D341Med (cell line): ENCODE results near the gene CACNA2D2.

Source experiments
- DNase-seq: peaks from one replicate; pipeline ENCODE4 v3.0.0; 2012; ENCODE audit warnings: low spot score

Gene CACNA2D2

DNA sequence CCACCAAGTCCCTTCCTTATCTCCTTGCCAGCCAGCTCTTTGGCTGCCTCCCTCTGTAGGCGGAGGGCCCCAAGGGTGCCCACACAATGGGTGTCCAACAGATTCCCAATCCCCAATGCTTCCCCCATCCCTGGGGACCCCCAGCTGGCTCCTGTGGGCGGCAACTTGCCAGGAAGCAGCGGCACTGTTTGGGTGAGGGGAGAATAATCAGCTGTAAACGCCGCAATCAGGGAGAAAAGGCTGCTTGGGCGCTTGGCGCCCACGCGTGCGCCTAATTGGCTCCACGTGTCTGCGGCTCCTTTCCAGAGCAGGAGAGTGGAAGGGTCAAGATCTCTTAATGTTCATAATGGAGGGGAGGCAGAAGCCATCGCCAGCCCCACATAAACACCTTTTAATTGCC, 76.2 kb downstream of the CACNA2D2 start:
- no peak for DNase-seq

DNA sequence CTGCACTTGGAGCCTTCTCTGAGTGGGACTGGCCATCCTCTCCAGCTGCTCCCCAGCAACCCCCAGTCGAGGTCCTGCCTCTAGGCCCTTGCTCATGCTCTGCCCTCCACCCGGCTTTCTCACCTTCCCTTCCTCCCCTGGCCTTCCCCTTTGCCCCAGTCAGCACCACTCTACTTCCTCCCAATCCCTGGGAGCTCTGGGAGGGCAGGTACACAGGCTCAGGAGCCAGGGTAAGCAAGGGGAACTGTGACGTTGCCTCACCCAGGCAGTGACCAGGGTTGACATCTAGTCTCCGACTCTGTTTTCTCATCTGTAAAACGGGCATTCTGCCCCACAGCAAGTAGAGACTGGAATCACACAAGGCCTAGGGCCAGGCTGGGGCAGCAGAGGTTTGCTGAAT, 77.5 kb downstream of the CACNA2D2 start:
- no peak for DNase-seq

DNA sequence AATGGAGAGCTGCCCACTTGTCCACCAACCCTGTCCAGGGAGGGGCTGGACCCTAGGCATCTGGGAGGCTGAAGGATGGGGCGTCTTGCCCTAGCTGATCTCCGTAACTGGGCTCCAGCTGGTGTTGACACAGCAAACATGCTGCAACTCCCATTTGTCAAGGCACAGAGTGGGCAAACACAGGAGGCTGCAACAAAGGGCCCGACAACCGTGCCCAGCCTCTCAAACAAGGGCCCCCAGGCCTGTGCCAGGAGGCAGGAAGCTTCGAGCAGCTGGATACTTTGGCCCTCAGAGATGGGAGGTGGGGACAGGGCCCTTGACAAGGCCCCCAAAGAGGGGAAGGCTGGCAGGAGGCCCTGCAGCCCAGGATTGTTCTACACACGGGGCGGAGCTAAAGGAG, 79.9 kb downstream of the CACNA2D2 start:
- no peak for DNase-seq

DNA sequence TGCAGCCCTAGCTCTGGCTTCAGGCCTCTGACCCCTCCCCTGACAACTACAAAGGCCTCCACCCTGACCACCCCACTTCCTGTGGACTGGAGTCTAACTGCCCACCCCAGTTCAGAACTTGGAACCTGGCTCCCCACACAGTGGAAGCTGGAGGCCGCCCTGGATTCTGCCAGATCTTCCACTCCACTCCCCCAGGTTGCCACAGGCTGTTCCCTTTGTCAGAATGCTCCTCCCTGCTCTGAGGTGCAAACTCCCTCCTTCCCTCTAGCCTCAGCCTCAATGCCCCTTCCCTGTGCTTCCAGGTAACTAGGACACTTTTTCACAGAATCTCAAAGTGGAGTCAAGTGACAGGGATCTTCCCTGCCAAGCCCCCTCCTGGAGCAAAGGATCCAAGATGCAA, 81.3 kb downstream of the CACNA2D2 start:
- no peak for DNase-seq

DNA sequence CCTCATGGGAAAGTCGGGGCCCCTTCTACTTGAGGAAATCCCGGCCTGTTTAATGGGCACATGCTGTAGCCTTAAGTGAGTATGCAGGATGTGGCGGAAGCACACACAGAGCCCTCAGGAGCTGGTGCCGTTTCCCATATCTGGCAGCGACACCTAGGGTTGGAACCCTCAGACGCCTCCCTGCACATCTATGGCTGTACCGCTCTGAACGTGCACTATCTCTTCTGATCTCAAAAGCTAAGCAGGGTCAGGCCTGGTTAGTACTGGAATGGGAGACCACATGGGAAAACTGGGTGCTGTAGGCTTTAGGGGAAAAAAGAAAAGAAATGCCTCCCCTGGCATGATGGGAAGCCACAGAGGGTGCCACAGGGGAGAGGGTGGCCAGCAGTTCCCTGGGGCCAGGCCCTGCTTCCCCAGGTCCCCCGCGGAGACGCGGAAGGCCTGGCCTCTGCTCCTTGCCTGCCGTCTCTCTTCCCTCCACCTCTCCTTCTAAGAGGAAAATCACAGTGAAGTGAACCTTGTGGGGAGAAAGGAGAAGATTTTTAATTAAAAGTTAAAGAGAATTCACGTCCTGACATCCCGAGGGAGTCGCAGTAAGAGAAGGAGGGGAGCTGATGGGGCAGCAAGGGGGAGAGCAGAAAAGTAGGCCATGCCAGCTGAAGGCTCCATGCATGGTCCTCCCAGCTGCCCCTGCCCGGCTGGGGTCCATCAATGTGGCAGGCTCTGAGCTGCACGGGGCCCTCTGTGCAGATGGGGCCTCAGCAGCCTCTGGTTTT, 83.7 kb downstream of the CACNA2D2 start:
- DNase-seq: no peak

DNA sequence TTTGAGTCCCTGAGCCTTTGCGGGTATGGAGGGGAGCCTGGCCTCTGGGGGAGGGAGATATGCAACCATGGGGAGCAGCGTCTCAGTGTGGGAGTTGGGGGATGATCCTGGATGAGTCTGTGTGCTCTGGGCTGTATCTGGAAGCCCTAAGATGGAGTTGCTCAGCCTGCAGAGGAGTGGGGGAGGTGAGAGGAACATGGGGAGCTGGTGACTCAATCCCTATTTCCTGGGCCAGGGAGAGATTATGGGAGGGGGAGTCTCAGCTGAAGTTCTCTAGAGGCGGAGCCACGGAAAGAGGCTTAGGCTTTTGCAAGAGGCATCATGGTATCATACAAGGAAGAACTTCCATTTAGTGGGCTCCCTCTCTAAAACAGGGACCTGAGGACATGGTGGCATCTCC, 84.6 kb downstream of the CACNA2D2 start:
- DNase-seq: no peak

DNA sequence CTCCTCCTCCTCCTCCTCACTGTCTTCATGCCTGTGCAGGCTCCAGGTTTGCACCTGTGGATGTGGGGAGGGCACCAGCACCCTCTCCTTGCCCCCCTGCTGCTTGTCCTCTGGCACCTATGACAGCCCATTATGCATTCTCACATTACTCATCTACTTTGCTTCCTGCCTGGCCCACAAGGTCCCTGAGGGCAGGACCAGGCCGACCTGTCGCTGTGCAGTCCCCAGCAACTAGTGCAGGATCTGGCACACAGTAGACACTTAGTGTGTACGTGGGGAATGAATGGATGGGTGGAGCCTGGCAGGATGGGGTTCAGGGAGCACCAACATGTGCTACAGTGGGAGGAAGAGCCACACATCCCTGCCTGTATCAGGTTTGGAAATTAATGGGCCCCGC, 85.8 kb downstream of the CACNA2D2 start:
- DNase-seq: no peak

DNA sequence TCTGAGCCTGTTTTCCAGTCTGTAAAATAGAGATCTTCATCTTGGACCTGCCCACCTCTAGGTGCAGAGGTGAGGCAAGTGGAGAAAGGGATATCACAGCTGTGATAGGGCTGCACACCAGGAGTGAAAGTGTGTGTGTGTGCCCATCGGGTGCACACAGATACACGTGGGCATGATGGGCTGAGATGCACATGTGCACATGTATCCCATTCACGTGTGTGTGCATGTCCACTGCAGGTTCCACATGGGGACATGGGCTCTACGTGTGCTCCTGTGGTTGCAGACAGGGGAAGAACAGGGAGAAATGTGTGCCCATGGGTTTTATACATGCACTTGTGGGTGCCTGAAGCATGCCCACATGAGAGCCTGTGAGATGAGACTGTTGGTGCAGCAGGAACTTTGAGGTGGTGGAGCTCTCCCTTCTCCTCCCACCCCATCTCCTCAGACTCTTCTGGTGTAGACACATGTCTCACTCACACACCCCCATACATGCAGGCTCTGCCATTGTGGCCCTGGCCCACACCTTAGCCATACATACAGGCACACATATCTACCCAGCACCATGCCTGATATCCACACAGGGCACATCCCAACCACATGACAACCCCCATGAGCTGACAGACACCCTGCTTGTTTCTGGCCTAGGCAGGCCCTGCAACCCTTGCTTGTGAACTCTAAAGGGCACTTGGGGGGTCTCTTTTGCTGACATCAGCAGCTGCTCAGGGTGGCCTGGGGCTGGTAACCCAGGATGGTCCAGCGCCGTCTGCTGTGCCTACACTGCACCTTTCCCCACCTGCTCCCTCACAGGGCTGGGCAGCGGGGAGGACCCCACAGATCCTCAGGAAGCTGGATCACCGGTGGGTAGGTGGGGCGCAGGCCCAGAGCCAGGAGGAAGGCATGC, 86.4 kb downstream of the CACNA2D2 start:
- DNase-seq: no peak

DNA sequence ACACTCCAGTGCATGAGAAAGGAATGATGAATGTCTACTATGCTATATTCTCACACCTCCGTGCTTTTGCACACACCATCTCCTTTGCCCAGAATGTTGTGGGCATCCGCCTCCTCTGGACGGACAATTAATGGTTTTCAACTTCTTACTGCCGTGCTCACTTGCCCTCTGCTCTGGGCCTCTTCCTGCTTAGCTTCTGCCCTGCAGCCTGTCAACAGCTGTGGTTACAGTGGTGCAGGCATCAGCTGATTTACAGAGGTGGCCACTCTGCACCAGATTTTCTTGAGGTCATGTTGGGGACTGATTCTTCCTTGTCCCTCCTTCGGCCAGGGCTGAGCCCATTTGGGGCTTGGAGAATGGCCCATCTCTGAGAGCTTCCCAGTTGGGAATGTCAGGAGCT, 87.6 kb downstream of the CACNA2D2 start:
- no peak for DNase-seq

DNA sequence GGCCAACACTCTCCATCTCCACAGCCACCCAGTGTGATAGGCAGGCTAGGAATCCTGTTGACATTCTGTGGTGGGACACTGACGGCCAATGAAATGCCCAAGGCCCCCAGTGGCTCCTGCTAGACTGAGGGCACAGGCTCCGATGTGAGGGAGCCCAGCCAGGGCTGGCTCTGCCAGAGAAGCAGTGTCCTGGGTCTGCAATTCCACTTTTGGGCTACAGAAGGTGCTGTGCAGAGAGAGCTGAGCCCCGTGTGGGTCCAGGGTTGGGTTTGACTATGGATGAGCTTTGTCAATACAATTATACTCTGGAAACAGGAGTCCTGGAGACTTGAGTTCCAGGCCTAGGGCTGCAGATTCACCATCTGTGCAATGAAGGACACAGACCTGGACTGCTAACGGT, 88.4 kb downstream of the CACNA2D2 start:
- DNase-seq: no peak

DNA sequence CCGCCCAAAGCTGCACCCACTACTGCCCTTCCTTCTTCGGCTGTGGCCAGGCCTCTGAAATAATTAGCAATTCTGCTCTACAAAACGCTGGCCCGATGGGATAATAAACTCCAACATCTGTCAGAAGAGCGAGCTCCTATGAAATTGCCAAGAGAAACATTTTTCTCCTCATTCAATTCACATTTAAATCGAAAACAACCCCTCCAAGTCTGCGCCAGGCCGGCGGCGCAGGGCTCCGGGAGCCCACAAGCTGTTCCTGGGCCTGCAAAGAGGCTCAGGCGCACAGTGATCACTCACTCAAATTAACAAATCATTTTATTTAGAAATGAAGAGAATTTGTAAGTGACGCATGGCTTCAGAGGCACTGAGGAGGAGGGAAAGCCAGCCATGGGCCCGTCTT, 88.8 kb downstream of the CACNA2D2 start:
- no peak for DNase-seq

DNA sequence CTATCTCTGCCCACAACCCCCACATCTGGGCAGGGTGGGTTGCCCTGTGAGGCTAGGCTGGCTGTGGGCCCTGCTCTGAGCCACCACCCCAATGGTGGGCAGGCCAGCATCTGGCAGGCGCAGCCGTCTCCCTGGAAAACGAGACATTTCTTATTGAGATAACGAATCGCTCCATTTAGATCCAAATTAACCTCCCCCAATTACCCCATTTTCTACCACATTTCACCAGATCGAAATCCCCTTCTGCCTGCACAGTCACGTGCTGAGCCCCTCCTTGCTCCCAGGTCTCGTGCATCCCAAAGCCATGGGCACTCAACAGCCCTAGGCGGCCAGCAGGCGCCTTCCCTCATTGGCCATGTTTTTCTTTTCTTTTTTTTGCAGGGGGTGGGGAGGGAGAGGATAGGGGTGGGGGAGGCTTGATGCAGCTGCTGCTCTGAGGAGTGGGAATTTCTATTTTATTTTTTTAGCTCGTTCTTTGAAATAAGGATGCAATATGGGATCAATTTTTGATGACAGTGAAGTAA, 91.1 kb downstream of the CACNA2D2 start:
- DNase-seq: no peak

DNA sequence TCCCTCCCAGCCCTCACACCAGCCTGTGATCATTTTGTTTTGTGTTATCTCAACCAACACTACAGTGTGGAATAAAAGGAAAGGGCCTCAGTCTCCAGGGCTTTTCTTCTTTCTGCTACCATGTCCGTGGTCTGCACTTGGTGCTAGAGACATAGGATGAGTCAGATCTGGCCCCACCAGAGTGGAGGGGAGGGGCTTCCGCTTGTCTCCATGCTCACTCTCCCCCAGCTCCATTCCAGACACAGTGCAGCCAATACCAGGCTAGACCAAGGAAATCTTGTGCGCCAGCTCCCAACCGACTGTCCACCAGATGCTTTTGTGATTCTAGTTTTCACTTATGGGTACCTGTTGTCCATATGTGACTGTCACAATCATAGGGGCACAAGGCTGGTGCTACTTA, 92.2 kb downstream of the CACNA2D2 start:
- DNase-seq: no peak

DNA sequence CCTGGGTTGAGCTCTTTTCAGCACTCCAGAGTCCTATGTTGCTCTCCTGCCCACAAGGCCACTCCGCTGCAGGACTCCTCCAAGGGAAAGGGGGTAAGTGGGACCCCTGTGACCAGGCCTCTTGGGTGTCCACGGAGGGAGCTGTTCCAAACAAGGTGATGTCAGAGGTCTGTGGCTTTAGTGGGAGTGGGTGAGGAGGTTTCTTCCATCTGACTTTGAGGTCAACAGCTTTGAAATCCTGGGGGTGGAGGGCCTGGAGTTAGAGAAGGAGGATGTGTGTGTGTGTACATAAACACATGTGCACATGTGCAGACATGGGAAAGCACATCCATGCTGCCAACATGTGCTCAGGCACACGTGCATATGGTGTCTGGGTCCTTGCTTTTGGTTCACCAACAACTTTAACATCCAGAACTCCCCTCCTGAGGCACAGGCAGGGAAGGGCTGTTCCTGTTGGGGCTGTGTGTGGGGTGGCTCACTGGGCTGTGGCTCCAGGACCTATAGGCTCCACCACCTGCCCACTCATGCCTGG, 92.8 kb downstream of the CACNA2D2 start:
- DNase-seq: no peak

DNA sequence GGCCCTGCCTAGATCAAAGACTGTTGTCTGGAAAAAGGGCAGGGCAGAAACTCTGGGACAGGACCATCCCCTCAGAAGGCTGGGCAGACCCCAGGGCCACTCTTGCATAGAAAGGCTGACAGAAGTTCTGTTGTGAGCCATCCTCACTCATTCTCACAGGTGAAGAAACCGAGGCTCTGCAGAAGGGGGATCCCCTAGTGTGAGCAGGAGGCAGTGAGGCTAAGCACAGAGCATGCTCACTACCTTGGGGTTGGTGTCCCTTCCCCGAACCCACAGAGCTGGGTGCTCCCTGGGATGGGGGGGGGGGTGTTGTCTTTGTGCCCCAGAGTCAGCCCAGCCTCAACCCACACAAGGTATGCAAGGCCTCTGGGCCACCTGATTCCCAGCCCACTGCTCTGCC, 93.2 kb downstream of the CACNA2D2 start:
- DNase-seq: no peak

DNA sequence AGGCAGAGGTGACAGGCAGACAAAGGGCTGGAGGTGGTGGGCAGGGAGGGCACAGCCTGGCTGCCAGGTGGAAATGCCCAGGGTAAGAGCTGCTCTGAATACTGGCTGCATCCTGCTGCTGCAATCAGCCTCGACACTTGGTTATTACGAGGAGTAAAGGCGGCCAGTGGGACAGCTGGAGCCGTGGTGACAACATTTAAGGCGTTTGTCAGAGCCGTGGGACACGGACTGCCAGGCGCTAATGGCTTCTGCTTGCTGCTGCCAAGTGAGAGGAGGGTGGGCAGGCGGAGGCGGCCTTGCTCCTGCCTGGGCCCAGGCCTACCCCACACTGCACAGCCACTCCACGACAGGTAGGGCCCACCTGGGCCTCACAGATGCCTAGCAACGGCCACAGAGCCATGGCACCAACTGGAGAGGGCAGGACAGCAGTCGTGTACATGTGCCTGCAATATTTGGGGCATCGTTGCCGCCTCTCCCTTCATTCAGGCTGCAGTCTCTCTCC, 94.9 kb downstream of the CACNA2D2 start:
- no peak for DNase-seq

DNA sequence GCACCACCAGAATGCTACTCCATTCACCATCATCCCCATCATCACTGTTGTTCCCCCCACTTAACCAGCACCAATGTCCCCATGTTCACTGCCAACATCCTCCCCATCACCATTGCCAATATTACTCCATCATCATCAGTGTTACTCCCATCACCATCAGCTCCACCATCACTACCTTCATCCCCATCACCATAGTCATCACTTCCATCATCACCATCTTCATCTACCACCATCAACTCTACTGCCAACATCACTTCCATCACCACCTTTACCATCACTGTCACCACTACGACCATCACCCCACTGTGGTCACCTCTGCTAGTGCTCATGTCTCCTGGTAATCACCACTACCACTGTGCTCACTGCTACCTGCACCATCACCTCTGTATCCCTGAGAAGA, 96.9 kb downstream of the CACNA2D2 start:
- DNase-seq: no peak

DNA sequence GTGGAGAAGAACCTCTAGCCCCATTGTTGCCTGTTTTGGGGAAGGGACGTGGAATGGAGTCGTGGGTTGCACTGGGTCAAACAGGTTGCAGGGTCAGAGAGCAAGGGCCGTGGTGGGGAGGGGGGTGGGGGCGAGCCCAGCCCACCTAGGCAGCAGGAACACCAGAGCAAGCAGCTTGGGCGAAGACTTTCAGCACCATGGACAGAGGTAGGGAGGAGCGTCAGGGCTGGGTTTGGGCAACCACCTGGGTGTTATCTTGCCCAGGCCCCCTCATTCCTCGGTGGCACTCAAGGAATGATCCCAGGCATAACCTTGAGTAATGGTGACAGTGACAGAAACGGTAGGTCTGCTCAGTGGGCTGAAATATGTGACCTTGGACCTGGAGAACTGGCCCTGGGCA, 98.2 kb downstream of the CACNA2D2 start:
- DNase-seq: no peak

DNA sequence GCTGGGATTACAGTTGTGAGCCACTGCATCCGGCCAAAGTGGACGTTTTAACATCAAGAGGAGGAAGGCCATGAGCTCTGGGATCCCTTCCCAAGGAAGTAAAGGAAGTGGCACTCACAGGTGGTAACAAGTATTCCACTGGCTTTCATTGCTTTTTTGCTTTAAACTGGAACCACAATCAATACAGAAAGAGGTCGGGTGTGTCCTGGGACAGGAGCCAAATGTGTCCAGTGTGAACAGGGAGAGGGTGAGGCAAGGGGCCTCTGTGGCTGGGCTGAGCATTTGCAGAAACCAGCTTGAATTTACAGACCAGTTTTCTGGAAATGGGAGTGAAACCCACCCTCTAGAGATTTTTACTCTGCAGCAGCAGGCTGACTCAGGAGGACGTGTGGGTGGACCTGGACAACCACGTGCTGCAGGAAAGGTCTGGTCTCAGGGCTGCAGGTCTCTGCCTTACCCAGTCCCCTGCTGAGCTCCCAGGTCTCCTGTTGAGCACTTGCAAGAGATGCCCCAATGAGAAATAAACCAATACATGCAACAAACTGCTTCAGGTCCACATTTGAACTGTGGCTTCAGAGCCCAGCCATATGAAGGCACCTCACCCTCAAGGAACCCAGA, 101.3 kb downstream of the CACNA2D2 start:
- DNase-seq: no peak

DNA sequence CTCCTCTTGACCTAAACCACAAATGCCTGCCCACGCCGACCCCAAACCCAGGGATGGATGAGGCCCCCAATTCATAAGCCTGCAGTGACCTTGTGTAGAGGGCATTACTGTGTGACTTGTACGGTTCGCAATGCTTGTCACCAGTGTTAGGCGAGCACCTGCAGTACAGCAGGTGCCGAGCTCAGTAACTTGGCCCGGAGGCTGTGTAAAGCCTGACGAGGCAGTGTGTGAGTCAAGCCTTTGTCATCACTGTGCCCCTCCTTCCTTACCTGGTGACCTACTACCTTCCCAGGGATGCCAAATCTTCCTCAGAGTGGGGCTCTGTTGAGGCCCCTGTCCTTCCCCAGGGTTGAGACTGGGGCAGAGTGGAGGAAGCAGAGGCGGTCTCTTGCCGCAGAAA, 106.9 kb downstream of the CACNA2D2 start:
- DNase-seq: no peak

DNA sequence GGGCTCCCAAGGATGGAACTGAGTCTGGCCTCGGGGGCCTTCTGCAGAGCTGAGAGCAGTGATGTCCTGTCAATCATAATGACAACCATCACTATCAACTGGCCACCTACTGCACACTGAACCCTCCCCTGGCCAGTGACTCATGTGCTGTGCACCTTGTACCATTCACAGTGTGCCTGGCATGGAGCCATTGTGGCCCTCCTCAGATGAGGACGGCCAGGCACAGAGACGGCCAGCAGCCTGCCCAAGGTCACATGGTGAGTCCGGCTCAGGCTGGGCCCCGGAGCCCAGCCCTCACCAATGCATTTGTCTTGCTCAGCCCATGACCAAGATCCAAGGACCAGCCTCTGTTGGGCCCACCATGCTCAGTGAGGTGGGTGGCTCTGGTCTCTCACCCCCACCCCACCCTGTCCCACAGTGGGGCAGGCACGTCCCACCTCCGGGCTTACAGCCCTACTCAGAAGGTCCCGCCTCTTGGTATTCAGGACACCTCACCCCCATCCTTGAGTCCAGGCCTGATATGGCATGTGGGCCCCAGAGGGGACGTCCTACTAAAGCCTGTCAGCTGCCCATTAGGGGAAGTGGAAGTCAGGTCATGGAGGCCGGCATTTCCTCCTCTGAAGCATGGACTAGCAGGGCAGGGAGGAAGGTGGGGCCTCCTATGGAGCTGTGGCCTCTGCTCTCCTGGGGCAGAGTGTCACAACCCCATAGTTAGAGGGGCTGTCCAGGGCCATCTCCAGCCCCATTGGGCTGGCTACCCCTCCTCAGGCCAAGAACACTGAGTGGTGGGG, 108.2 kb downstream of the CACNA2D2 start:
- DNase-seq: no peak

DNA sequence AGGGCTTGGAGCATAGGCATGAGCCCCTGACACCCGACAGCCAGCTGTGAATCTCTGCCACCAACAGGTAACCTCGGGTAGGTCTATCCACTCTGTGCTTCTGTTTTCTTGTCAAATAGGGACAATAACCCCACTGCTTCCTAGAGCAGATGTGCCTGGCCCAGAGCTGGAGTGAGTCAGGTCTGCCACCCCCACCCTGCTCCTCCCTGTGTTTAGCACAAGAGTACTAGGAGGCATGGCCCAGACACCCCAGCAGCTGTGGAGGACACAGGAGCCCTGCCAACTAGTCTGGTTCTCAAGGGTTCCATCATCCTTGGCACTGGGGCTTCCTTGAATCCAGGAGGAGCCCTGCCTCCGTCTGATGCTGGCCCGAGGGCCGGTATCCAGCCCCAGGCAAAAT, 110.4 kb downstream of the CACNA2D2 start:
- no peak for DNase-seq
